Posterior cingulate gyrus (tissue), 11 donors: Measurements from ENCODE around the gene LDLRAD3.
A peak's percentile ranks its signal among the peaks of the same experiment; 100 is the strongest.

ENCODE experiments used
- DNase-seq, 10 donors: peaks; one replicate each; pipeline versions ENCODE4 v3.0.0 to v3.0.0-alpha.2; 2020 to 2021; ENCODE audit warnings: mixed read lengths in 3 of 10
- intact Hi-C: fragments of 100-400 bp; cut with DNase I; formaldehyde crosslinking; loops from one replicate; pipeline ENCODE4 v1.15.1; 2023

LDLRAD3 gene

DNA sequence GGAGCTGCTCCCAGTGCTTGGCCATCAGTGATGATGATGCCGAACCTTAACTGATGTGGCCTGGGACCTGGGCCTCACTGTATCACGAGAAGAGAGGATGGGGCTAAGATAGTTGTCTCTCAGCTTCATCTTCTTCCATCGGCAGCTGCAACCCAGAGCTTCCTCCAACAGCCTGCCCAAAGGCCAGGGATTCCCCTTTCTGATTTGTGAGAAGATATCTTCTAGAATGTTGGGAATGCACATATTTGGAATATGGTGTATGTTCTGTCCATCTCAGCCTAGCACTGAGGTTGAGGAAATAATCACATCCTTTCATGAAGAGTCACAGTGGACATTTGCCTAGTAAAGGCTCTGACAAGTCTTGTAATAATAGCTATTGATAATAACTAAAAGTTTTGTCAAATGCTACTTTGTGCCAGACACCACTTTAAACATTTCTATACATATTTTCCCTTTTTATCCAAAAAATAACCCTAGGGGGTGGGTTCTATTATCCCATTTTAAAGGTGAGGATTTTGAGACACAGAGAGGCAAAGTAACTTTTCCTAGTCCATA lies 272.3 kb downstream of the LDLRAD3 start:
- no peak for DNase-seq
- intact Hi-C loops = no loop called here

DNA sequence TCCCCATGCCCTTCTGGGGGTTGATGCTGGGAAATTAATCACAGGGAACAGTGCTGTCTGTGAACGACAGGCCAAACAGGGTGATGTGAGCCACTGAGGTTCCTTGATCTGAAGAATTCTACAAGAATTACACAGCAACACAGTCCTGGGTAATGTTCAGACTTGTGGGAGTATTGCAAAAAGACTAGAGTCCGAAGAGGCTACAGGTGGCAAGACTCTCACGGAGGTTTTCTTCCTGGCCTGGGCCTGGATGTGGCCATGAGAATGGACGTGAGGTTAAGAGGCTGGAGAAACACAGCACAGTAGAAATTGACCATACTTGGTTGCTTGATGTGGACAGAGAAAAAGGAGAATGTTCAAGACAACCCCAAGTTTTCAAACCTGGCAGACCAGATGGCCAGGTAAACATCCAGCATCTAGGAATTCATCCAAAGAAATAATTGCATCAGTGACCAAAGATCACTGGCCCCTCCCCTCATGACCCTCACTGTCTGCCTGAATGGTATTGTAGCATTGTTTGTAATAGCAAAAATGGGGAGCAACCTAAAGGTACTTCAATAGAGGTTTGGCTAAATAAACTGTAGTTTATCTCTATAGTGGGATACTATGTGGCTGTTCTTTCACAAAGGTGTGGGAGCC lies 274.5 kb downstream of the LDLRAD3 start:
- no peak for DNase-seq
- intact Hi-C loops = no loop called here

DNA sequence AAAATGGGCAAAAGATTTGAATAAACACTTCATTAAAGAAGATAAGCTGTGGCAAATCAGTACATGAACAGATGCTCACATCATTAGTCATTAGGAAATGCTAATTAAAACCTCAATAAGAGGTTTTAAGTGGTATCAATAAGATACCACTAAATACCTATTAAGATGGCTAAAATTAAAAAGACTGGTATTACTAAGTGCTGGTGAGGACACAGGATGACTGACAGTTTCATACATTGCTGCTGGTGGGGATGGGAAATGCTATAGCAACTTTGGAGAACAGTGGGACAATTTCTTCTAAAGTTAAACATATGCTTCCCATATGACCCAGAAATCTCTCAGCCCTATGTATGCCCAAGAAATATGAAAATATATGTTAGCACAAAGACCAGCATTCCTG lies 276.1 kb downstream of the LDLRAD3 start:
- intact Hi-C loops = no loop called here
- no peak for DNase-seq

DNA sequence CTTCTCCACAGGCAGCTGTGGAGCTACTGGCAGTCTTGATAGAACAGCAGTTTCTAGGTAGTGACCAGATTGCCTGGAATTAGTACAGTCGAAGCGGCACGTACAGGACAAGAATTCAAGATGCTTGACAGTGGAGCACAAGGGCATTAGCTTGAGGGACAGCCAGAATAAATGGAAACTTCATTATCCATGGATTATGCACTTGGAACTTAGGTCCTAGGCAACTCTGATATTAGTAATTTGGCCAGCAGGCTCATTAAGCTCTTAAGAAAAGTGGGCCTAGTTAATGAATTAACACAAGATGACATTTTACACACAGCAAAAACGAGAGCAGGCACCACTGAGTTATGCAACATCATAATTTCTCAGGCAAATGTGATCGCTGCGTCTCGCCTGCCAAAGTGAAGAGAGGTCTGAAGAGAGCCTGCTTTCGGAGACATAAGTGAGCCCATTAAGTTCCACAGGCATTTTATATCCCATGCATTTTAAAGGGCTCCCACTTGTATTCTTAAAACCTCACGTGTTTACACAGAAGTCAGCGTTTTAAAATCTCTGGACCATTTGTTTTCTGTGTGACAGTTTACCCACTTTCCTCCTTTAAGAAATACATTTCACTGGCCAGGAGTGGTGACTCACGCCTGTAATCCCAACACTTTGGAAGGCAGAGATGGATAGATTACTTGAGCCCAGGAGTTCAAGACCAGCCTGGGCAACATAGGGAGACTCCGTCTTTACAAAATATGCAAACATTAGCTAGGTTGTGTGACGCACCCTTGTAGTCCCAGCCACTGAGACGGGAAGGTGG lies 279.2 kb downstream of the LDLRAD3 start:
- intact Hi-C loops = no loop called here
- DNase-seq = no peak

DNA sequence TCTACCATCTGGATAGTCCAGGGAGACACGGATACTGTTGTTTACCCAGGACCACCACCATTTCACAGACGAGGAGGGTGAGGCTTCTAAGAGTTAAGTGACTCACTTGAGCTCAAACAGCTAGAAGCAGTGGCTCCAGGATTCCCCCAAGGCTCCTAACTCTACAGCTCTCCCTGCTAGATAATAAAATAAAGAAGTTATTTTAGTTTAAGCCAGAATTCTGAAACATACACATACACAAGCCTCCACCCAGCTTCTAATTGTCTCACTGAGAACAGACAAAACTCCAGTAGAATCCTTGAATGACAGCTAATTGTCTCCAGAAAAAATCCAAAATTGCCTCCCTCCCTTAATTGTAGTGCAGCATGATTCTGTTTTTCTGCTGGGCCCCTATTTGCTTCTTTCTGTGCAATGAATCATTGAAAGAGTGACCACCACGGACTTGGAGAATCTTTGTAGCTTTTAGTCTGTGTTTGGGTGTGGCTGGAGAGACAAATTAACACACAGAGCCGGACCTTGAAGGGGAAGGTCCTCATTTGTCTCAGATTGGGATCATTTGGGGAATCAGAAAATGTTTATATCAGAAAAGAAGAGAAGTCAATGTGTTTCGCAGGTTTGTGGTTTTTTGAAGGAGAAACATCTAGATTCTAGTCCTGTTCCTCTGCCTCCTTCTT lies 280.5 kb downstream of the LDLRAD3 start:
- intact Hi-C loops = no loop called here
- no peak for DNase-seq

DNA sequence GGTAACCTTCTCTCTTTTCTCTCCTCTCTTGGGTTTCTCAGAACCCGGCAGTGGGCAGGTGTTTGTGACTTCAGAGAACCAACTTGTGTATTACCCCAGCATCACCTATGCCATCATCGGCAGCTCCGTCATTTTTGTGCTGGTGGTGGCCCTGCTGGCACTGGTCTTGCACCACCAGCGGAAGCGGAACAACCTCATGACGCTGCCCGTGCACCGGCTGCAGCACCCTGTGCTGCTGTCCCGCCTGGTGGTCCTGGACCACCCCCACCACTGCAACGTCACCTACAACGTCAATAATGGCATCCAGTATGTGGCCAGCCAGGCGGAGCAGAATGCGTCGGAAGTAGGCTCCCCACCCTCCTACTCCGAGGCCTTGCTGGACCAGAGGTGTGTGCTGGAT lies 283.2 kb downstream of the LDLRAD3 start:
- intact Hi-C loops = no loop called here
- no peak for DNase-seq

DNA sequence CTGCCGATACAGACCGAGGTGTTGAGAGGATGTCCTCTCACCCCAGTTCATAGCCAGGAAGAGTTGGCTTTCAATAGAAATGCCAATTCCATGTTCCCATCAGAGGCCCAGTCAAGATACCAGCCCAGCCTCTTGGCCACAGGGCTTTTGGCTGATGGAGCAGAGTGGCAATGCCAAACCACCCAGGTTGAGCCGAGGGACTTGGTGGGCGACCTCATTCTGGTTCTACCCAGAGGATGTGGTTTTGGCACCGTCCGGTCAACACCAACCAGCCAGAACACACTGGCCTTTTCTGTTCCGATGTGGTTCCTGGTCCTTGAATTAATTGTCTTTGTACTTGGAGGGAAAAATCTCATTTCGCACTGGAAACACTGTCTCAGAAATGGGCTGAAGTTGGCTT lies 284.8 kb downstream of the LDLRAD3 start:
- no peak for DNase-seq
- intact Hi-C loops = no loop called here

DNA sequence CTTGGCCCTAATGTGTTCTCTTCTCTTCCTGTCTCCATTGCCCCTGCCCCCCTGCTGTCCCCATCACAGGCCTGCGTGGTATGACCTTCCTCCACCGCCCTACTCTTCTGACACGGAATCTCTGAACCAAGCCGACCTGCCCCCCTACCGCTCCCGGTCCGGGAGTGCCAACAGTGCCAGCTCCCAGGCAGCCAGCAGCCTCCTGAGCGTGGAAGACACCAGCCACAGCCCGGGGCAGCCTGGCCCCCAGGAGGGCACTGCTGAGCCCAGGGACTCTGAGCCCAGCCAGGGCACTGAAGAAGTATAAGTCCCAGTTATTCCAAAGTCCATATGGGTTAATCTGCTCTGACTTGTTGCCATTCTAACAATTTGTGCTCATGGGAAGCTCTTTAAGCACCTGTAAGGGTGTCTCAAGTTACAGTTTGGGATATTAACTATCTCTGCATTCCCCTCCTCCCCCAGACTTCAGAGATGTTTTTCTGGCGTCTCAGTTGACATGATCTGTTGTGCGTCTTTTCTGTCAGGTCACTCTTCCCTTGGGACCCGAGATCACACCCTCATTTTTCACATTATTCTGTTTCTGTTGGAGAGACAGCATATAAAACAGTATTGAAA lies 285.3 kb downstream of the LDLRAD3 start:
- intact Hi-C loops = no loop called here
- DNase-seq = no peak

DNA sequence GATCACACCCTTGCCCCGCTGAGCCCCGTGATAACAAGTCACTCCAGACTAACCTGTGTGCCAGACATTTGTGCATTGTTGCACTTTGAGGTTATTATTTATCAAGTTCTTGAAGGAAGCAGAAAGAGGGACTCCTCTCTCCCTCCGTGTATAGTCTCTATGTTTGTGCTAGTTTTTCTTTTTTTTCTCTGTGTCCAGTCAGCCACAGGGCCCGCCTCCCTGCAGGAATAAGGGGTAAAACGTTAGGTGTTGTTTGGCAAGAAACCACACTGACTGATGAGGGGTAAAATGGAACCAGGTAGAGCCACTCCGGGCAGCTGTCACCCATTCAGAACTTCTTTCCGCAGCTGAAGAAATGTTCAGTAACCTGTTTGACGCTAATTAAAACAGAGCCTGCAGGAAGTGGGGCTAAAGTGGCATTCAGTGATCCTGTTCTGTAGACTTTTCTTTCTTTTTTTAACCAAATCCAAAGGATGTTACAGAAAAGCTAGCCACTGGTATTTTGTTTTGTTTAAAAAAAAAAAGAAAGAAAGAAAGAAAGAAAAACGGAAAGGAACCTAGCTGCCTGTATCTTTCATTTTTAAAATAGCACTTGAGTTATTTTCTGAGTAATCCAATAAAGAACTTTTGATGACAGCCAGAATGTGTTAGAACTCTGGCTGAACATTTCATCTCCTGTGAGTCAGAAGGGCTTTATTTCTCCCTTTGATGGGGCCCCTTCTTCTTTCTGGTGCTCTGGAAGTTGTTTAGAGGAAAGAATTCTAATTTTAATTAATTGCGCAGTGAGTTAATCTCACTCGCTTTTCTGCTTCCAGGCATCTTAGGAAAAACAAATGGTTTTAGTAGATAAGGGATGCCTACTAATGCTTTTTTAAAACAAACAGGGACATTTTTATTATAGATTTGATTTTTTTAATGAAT lies 287.2 kb downstream of the LDLRAD3 start:
- DNase-seq = no peak
- intact Hi-C loops = no loop called here

DNA sequence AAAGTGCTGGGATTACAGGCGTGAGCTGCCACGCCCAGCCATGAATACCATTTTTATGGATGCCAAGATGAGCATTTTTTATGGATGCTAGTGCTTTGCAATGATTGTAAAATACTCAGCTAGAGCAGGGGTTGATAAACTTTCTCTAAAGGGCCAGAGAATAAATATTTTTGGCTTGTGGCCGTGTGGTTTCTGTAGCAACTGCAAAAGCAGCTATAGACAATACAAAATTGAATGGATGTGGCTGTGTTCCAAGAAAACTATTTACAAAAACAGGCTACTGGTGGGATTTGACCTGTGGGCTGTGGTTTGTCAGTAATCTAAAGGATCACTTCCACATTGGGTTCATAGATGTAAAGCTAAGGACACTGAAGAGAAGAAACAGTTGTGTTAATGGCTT lies 289.3 kb downstream of the LDLRAD3 start:
- DNase-seq = no peak
- intact Hi-C loops = no loop called here

DNA sequence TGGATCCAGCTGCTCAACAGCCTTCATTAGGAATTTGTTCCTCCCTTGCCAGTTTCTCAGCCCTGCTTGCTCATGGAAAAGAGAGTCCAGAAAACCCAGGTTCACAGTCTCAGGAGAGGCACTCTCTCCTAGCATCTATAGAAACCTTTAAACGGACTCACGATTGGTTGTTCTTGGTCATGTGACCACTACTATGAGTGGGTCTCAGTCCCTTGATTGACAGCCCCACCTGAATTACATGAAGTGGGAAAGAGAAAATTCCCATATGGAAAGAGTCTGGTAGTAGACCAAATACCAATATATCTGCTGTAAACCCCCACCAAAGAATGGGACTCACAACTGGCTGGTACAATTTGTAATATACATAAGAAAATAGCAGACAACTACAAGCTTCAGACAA lies 291.0 kb downstream of the LDLRAD3 start:
- intact Hi-C loops = no loop called here

DNA sequence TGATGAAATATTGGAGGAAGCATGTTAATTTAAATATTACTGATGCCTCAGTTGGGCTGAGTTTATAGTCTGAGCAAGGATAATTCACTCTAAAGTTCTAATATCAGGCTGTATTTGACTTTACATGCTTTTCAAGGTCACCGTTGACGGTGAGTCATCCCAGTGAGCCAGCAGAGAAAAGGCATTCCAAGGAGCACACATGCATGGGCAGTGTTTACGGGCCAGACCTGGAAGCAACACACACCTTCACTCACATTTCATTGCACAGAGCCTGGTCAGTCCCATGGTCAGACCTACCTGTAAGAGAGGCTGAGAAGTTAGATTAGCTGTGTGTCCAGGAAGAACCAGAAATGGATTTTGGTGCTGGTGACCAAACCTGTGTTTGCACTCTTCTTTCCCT lies 291.9 kb downstream of the LDLRAD3 start:
- intact Hi-C loops = no loop called here
- DNase-seq = no peak

More for the DNA sequence above, 291.0 kb downstream of the LDLRAD3 start:
- DNase-seq = no peak

DNA sequence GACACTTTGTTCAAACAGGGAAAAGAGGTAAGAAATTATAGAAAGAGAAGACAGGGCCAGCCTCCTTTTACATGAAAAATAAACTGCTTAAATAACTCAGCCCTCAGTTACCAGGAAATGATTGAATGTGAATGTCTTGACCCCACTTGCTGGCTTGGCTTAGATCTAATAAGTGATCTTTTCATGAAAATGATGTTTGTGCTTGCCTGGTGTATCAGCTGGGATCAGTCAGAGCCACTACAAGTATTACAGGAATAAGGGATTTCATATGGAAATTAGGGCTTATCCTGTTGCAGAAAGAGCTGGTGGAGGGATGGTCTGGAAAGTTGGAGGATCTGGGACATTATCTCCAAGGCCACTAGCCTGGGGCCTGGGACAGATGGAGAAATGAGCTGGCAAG lies 293.5 kb downstream of the LDLRAD3 start:
- intact Hi-C loops = no loop called here

DNA sequence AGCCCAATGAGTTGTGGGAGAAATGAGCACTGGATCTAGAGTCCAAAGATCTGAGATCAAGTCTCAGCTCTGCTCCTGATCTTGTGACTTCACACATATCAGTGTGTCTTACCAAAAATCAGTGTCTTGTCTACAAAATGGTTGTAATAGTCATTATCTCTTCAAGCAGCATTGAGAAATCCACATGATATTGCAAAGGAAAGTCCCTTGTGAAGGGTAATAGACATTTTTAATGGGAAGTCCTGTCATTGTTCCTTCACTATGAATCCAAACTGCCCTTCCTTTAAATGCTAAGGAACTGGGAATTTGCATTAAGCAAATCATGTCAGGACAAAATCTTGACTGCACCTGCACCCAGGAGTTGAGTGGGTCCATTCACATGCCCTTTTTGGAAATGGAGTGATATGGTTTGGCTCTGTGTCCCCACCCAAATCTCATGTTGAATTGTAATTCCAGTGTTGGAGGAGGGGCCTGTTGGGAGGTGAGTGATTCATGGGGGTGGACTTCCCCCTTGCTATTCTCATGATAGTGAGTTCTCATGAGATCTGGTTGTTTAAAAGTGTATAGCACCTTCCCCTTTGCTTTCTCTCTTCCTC lies 294.3 kb downstream of the LDLRAD3 start:
- no peak for DNase-seq
- intact Hi-C loops = no loop called here

More for the DNA sequence above, 293.5 kb downstream of the LDLRAD3 start:
- DNase-seq = no peak

DNA sequence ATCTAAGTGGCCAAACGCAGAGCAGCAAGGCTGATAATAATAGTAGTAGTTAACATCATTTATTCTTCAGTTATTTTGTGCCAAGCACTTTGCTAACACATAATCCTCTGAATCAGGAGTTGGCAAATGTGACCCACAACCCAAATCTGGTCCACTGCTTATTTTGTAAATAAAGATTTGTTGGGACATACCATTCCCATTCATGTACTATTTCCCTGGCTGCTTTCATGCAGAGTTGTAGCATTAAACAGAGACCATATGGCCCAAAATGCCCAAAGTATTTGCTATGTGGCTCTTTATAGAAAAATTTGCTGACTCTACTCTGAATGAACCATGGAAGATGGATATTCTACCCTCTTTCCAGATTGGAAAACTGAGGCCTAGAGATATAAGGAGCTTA lies 295.0 kb downstream of the LDLRAD3 start:
- DNase-seq = no peak
- intact Hi-C loops = no loop called here

DNA sequence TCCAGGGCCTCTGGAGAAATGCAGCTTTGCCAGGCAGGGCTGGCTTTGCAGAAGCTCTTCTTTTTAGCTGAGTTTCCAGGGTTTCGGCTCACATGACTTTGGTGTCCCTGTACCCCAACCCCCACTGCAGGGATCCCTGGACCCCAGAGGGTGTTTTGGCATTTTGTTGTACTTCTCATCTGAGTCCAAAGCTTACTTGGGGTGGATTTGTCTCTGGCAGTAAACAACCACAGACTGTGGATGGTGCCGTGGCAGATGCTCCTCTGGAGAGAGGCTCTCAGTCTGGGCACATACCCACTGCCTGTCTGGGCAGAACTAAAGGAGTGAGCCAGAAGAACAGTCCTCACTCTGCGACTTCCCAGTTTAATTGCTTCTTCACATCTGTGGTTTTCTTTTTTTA lies 295.8 kb downstream of the LDLRAD3 start:
- DNase-seq = peak in 6 of 10 donors; percentile 28 to 89 (median 34)

DNA sequence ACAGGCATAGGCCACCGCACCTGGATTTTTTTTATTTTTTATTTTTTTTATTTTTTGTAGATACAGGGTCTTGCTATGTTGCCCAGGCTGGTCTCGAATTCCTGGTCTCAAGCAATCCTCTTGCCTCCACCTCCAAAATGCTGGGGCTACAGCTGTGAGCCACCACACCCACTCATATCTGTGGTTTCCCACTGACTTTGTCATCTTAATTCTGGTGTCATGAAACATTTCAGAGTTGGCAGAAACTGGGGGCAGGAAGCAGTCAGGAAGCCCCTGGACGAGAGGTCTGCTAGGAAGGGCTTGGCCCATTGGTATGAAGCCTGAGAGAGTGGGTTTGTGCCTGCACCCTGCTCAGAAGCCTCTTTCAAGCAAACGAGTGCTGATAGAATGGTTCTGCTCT lies 296.3 kb downstream of the LDLRAD3 start:
- DNase-seq = no peak
- intact Hi-C loops = no loop called here

More for the DNA sequence above, 295.8 kb downstream of the LDLRAD3 start:
- intact Hi-C loops = no loop called here

DNA sequence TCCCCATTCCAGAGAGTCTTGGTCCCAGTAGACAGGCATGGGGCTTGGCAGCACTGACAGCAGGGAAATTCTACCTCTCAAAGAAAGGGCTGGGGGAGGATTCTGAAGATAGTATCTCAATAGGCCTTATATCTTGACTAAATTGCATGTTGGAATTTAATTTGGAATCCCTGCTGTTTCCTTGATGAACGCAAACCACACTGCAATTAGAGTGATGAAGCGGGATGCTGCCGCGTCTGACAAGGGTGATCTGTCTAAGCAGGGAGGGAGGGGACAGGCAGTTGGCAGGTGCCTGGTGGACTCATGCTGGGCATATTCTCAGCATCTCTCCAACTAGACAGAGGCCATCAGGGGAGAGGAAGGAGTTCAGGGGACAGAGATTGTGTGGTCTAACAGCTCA lies 296.9 kb downstream of the LDLRAD3 start:
- DNase-seq = no peak
- intact Hi-C loops = no loop called here

DNA sequence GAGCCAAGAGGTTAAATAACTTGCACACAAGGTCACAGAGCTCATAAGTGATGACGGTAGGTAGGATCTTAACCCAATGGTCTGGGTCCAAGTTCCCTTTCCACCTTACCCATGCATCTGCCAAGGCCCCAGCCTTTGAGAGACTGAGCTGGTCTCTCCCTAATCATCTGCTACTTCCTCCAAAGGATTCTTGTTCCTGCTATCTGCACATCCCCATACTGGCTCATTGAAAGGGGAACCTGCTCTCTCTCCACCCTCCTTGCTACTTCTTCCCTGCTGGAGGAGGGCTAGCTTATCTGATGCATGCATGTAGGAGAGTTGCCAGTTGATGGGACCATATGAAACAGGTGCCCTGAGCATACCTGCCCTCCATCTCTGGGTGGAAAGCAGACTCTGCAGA lies 297.6 kb downstream of the LDLRAD3 start:
- DNase-seq = no peak
- intact Hi-C loops = no loop called here
